GM13977 (cell line): ENCODE data around the gene CCDC12.
"Not testable (repeated sequence)": the region's sequence is repeated elsewhere in the genome, so short reads cannot be mapped to it uniquely, and the experiment has no call there.

Experiments
- DNase-seq: peaks from one replicate; pipeline ENCODE4 v3.0.0; 2012; ENCODE audit warnings: low spot score
- in situ Hi-C: fragments of 300-500 bp; cut with MboI; formaldehyde crosslinking; loops from one replicate; pipeline ENCODE4 v1.12.0; 2022; ENCODE audit warnings: low sequenced_read_pairs, low pct_unique_long_range_greater_than_20kb, mixed read lengths, inconsistent platforms; ENCODE audit not compliant: unreplicated experiment
- TF ChIP-seq, protein P1 (sequence below): IDR thresholded peaks from 2 replicates; pipeline ENCODE4 v1.5.1; 2012; ENCODE audit warnings: mild to moderate bottlenecking, control low read depth; ENCODE audit not compliant: insufficient read depth; ENCODE audit errors: extremely low read depth, missing control alignments

Gene CCDC12

DNA sequence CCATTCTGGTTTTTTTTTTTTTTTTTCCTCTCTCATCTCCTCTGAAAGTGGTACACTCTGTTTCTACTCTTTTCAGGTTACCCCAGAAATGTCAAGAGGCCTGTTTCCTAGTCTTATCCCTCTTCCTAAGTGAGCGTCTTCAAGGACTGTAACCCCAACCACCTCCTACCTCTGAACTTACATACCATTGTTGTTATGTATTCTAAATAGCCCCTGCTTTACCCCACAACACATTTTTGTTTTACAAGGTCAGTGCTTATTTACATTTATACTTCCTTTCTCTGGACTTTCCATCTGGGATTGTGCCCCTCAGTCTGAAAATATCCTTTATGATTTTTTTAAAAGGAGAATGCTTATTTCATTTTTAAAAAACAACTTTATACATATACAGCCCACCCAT, 60.3 kb downstream of the CCDC12 start:
- TF ChIP-seq, protein P1, sequence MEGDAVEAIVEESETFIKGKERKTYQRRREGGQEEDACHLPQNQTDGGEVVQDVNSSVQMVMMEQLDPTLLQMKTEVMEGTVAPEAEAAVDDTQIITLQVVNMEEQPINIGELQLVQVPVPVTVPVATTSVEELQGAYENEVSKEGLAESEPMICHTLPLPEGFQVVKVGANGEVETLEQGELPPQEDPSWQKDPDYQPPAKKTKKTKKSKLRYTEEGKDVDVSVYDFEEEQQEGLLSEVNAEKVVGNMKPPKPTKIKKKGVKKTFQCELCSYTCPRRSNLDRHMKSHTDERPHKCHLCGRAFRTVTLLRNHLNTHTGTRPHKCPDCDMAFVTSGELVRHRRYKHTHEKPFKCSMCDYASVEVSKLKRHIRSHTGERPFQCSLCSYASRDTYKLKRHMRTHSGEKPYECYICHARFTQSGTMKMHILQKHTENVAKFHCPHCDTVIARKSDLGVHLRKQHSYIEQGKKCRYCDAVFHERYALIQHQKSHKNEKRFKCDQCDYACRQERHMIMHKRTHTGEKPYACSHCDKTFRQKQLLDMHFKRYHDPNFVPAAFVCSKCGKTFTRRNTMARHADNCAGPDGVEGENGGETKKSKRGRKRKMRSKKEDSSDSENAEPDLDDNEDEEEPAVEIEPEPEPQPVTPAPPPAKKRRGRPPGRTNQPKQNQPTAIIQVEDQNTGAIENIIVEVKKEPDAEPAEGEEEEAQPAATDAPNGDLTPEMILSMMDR = no peak
- DNase-seq = no peak
- in situ Hi-C loops = loop anchor here (25.0 kb wide), 1 partner anchor 446 kb away; no protein-coding TSS in a partner anchor

DNA sequence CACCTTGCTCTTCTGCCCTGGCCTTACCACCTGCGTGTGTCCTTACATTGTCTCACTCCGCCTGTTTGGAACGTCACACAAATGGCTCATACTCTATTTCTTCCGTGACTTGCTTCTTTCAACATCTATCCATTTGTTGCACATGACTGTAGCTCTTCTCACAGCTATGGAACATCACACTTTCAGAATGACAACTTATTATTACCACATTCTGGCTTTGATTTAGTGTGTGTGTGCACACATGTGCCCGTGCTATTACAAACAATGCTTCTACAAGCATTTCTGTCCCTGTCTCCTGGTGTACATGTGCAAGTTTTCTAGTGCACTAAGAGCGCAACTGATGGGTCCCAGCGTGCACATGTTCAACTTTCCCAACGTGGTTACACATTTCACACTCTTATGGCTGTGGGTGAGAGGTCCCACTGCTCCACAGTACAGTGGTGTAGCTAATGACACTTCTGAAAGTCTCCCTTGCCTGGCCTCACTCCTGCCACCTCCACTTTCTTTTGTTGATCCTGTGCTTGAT, 61.2 kb downstream of the CCDC12 start:
- TF ChIP-seq, protein P1 = no peak
- in situ Hi-C loops = loop anchor here (25.0 kb wide), 1 partner anchor 447 kb away; no protein-coding TSS in a partner anchor
- DNase-seq = no peak

DNA sequence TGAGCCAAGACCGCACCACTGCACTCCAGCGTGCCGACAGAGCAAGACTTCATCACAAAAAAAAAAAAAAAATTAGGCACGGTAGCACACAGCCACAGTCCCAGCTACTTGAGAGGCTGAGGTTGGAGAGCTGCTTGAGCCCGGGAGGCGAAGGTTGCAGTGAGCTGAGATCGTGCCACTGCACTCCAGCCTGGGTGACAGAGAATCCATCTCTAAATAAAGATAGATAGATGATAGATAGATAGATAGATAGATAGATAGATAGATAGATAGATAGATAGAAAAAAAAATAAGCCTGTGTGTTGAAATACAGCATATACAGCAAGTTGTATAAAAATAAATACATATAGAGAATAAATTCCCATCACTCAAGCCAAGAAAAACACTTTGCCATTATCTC, 61.7 kb downstream of the CCDC12 start:
- TF ChIP-seq, protein P1 = no peak
- no peak for DNase-seq
- in situ Hi-C loops = loop anchor here (25.0 kb wide), 1 partner anchor 447 kb away; no protein-coding TSS in a partner anchor

DNA sequence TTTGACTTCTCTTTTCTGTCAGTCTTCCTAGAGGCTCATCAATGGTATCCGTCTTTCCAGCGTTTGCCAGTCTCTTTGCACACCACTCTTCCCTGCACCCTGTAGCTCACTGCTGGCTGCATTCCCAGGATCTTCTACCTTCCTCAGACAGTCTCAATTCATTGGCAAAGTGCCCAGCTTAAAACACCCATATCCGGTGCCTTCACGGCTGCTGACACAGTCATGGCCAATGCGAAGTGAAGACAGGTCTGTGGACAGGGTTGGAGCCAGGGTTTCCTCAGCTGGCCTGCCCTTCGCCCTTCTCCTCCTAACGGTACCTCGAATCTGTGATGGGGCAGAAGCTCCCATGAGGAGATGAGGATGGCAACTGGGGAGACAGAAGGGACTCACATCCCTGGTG, 62.9 kb downstream of the CCDC12 start:
- TF ChIP-seq, protein P1 = no peak
- in situ Hi-C loops = loop anchor here (25.0 kb wide), 1 partner anchor 449 kb away; no protein-coding TSS in a partner anchor
- DNase-seq = no peak

DNA sequence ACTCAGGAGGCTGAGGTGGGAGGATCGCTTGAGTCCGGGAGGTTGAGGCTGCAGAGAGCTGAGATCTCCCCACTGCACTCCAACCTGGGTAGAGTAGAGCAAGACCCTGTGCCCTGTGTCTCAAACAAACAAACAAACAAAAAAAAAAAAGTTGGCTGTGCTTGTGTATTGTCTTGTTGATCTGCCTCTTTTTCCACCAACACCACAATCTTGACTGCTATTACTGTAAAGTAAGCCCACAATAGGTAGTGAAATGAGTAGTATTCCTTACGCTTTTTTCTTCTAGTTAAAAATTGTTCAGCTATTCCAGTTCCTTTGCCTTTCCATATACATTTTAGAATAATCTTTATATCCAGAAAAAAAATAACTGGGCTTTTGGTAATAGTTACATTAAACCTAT, 63.6 kb downstream of the CCDC12 start:
- in situ Hi-C loops = loop anchor here (25.0 kb wide), 1 partner anchor 449 kb away; no protein-coding TSS in a partner anchor
- TF ChIP-seq, protein P1 = no peak
- no peak for DNase-seq

DNA sequence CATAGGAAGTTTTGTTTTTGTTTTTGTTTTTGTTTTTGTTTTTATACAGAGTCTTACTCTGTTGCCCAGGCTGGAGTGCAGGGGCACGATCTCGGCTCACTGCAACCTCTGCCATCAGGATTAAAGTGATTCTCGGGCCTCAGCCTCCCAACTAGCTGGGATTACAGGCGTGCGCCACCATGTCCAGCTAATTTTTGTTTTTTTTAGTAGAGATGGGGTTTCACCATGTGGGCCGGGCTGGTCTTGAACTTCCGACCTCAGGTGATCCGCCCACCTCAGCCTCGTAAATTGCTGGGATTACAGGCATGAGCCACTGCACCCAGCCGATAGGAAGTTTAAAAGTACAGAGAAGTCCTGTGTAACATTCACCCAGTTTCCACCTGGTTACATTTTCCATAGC, 65.6 kb downstream of the CCDC12 start:
- DNase-seq = not testable (repeated sequence)
- in situ Hi-C loops = loop anchor here (25.0 kb wide), 1 partner anchor 451 kb away; no protein-coding TSS in a partner anchor

DNA sequence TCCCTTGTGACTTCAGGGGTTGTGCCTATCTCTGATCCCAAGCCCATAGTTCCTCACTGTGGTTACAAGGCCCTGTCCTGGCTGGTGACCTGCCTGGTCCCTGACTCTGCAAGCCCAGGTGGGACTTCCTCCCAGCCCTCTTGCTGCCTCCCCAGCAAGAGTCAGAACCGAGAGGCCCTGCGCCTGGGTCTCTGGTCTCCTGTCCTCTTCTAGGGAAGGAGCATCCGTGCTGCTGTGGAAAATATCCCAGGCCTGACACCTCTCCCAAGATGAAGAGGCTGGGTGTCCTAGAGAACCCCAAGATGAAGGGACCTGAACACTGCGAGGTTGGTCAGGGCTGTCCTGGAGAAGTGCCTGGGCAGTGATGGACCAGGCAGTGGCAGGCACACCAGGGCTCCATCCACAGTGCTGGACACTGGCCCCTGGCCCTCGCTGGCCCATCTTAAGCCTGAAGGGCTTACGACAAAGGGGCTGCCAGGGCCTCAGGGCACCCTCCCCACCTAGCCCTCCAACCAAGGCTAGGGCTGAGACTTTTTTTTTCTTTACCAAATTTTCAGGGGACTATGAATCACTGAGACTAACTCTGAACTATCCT, 66.3 kb downstream of the CCDC12 start:
- no peak for DNase-seq
- TF ChIP-seq, protein P1 = no peak
- in situ Hi-C loops = loop anchor here (25.0 kb wide), 1 partner anchor 452 kb away; no protein-coding TSS in a partner anchor
